GM12892 (cell line): Measurements from ENCODE around the gene IL17RD.

Experiments
- POLR2A ChIP-seq: IDR thresholded peaks from 2 replicates; pipeline ENCODE4 v1.6.1; 2011; ENCODE audit warnings: low read depth, low read length, control low read depth
- TAF1 ChIP-seq: IDR thresholded peaks from 2 replicates; pipeline ENCODE4 v1.6.1; 2011; ENCODE audit warnings: low read depth, mild to moderate bottlenecking, control low read depth, low read length, borderline replicate concordance

GRCh38 chr3:57053122-57053521 lies 112.0 kb downstream of the IL17RD start:
- no peak for TF ChIP-seq TAF1
- TF ChIP-seq POLR2A = no peak
